Stimulated activated CD4-positive, alpha-beta T cell treated with anti-CD3 and anti-CD28 coated beads, Interleukin-1b, Interleukin-23, amount 100 ng/mL, for 24 hours (primary cell): ENCODE data around the gene FAM219A.

ENCODE experiments used
- DNase-seq, 4 experiments: peaks; one replicate each; pipeline ENCODE4 v3.0.0-alpha.2; 2020; ENCODE audit warnings: low read depth in 4 of 4, low spot score in 1 of 4

The FAM219A gene

GRCh38 chr9:34403554-34404380, 54.6 kb downstream of the FAM219A start:
- peak in 3 of 4 experiments; percentile 28 to 32 (median 30) for DNase-seq

- no peak for DNase-seq
These were observed 57.4 kb downstream of the FAM219A start for GRCh38 chr9:34400686-34401602.

GRCh38 chr9:34400275-34400674, 58.1 kb downstream of the FAM219A start:
- DNase-seq, result no peak

DNA sequence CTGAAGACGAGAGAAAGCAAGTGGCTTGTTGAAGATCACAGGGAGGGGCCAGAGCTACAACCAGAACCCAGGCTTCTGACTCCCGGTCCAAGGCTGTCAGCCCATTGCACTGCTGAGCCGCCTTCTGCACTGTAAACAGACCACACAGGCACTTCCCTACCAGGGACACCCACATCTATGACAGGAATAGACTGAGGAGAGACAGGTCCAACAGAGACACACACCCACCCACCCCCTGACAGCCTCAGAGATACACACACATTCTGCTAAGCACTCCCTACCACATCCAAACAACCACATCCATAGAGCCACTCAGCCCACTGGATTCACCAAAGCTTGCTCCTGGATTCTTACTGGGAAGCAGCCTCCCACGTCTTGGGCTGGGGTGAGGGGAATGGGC, 58.6 kb downstream of the FAM219A start:
- DNase-seq, result no peak

GRCh38 chr9:34398875-34399274, 59.5 kb downstream of the FAM219A start:
- DNase-seq, result no peak

- no peak for DNase-seq
These were observed 61.8 kb downstream of the FAM219A start for GRCh38 chr9:34396276-34397214.

GRCh38 chr9:34392511-34392910, 65.9 kb downstream of the FAM219A start:
- no peak for DNase-seq

DNA sequence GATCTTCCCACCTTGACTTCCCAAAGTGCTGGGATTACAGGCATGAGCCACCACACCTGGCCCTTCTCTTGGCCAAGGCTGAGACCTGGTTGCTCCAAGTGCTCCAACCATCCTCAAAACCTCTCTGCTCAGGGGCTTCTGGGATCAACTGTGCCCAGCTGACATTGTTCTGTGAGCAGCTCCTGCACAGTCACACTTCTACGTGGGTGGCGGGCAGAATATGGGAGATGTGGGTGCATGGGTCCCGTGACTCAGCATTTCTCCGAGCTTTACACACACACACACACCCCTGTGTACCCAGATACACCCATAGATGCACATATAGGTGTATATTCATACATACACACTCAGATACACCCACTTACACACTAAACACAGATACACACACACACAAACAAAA, 71.1 kb downstream of the FAM219A start:
- no peak for DNase-seq

DNA sequence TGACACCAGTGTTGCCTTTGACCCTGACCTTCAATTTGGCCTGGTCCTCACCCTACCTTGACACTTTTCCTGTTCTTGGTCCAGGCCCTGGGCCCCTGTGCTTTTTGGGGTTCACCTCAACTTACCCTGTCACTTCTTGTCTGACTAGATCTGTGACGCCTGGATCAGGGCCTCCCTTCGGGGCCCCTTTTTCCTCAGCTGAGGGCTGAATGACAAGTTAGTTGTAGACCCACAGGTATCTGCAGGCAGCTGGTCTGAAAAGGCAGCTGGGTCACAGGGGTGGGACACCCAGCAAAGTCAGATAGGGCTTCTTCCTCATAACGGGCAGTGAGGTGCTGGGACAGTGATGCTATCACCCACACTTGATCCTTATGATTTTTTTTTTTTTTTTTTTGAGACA, 71.7 kb downstream of the FAM219A start:
- DNase-seq, result no peak

DNA sequence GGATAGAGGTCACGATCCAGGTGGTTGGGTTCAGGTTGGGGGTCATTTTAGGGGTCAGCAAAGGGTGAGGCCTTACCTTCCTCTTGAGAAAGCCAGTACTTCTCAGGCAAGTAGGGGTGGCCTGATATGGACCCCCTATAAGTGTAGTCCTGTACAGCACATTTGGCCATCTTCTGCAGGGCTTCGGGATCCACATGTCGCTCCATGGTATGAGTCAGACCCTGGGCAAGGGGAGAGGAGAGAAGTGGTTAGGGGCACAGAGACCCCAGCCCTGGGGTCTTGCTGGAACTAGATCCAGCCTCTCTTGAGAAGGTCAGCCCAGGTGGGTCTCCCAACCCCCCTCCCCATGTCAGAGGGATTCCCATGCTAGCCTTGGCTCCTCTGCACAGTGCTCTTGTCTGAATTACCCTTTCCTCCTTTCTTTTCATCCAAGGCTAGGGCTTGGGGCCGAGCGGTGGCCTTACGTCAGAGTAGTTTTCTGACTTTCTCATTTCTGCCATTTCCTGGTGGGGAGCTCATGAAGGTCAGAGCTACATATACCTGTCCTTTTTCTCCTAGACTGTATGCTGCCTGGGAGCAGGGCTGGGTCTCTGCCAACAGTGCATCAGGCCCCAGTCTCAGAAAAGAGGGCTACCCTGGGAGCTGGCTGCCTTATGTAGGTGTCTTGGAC, 72.7 kb downstream of the FAM219A start:
- no peak for DNase-seq

GRCh38 chr9:34384368-34385165, 73.8 kb downstream of the FAM219A start:
- no peak for DNase-seq

DNA sequence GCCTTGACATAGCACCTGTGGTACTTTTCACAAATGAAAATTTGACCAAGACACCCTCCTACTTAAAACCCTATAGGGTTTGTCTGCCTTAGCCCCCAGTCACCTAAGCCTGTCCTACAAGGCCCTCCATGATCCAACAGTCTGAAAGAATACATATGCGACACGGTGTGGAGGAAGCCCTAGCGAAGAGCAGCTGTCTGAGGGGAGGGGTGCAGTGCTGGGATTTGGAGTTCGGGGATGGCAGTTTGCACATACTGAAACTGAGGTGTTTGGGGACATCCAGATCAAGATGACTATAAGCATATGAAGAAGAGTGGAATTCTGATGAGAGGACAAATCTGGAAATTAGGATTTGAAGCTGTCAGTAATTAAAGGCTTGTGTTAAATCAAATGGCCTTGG, 74.5 kb downstream of the FAM219A start:
- DNase-seq, result no peak

DNA sequence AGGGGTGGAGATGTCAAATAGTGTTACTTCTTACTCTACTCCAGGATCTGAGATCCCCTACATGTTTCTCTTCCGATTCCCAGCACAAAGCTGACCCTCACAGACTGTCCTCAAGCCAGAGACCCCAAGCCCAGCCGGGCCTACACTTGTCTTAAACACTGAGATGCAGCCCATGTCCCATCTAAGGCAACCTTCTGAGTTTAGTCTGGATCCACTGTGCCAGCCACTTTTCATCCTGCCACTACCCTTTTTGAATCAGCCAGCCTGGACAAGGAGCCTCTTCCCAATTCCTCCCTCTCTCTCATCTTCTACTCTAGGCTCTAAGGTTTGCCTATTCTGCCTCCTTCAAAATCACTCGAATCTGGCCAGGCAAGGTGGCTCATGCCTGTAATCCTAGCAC, 75.5 kb downstream of the FAM219A start:
- no peak for DNase-seq

GRCh38 chr9:34382054-34382453, 76.3 kb downstream of the FAM219A start:
- DNase-seq, result no peak

DNA sequence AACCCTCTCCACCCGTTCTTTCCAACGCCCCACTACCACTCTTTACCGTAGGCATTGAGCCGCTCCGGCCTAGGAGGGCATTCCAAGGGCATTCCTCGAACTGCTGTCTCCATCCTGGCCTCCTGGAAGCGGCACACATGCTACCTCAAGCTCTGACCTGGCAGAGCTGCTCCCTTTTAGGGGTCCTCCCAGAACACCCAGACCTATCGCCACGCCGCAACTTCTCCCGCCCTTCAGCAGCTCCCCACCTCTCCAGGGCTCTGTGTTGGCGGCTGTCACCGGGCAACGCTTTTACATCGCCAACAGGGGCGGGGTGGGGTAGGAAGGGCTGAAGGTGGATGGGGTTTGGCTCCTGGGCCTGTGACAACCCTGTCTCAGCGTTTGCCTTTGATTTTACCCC, 77.0 kb downstream of the FAM219A start:
- no peak for DNase-seq

DNA sequence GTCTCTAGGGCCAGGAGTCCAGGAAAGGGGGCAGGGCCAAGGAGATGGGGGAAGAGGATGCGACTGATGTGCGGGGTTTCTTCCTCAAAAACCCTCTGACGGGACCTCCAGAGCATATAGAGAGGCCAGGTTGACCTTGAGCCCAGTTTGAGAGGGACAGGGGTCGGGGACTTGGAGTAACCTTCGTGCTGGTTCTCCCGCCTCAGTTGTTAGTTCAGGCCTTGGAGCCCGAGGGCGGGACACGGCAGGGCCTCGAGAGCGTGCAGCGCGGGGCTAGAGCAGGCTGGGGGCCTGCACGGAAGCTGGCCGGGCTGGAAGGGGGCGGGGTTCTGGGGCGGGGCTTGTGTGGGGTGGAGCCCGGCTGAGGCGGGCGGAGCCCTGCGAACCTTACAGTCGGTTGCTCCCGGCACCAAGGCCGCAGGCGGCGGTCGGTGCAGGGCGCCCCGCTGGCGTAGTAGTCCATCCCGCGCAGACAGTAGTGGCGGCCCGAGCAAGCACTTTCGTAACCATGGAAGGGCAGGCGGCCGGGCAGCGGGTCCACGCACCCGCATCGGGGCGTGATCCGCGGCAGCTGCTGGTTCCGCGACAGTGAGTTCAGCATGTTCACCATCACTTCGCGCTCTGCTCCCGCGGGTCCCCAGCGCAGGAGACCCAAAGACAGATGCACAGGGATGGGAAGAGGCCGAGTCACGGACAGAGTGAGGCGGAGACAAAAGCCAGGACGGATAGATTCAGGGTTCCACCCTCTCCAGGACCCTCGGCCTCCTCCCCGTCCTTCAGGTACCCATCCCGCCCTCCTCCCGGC, 77.7 kb downstream of the FAM219A start:
- peak; percentile 53 to 72 (median 66) for DNase-seq

DNA sequence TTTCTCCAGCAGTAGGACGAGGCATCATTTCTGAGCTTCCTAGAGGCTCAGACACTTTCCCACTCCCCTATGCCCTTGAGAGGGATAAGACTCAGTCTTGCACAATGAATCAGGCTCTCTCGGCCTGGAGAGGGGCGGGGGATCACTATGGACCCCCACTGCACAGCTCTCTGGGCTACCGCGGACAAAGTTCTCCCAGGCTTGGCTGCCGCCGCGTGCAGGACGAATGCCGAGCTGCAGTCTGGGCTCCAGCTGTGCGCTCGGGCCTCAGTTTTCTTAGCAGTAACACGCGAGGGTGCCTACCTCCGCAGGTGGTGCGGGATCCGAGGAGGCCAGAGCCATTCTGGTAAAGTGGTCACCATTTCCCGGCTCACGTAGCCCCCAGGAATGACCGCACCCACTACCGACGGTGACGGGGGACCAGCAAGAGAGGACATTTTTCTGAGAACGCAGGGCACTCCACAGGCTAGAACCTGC, 78.3 kb downstream of the FAM219A start:
- DNase-seq, result no peak

- peak; percentile 82 to 88 (median 84) for DNase-seq
These were observed 78.9 kb downstream of the FAM219A start for GRCh38 chr9:34379334-34380033.
